A549 (cell line): ENCODE measurements around the gene LRRC4. TPM values are rescaled to one million over a fixed set of nuclear protein-coding genes. Genes with fewer than 3 reads are reported as not detected.

Experiments used
- ATAC-seq, 2 experiments: fragments of 200-7000 bp in 1 of 2; fragments of >200 bp in 1 of 2; cut with Nextera tagmentation in 1 of 2; cut with Tn5 transposase in 1 of 2; 3 replicates each; pipeline versions ENCODE4 v1.8.0 to v1.9.1; 2018 to 2020; ENCODE audit warnings: mild to moderate bottlenecking in 1 of 2, moderate library complexity in 1 of 2
- CTCF ChIA-PET: fragments of 300-600 bp; sonication (Branson Sonifier 250); formaldehyde crosslinking; extraction: SDS; loops from one replicate; lab custom pipeline; 2021; ENCODE audit warnings: antibody characterized with exemption, inconsistent platforms; lab: Yijun Ruan, JAX
- POLR2A ChIA-PET: fragments of 350-600 bp; formaldehyde crosslinking; extraction: SDS; loops from one replicate; lab custom pipeline; 2021; ENCODE audit warnings: antibody characterized with exemption, inconsistent platforms; lab: Yijun Ruan, JAX
- DNase-seq, 2 experiments: peaks; one replicate each; pipeline versions ENCODE4 v3.0.0 to v3.0.0-alpha.2; 2011 to 2016; ENCODE audit warnings: low read depth in 1 of 2, low spot score in 1 of 2
- FAIRE-seq: peaks from 2 replicates; lab custom pipeline; 2011; peaks lifted over from hg19 to GRCh38; lab: Jason Lieb, UNC
- H3K27ac ChIP-seq, 2 experiments: fragments of >200 bp; sonication (Bioruptor Twin); formaldehyde crosslinking; 3 replicates each; pipeline ENCODE4 v1.5.1; 2016 to 2017
- H3K4me1 ChIP-seq: fragments of >200 bp; sonication (Bioruptor Twin); formaldehyde crosslinking; 3 replicates; pipeline ENCODE4 v1.6.1; 2016
- H3K4me2 ChIP-seq: fragments of >200 bp; sonication (Bioruptor Twin); formaldehyde crosslinking; 3 replicates; pipeline ENCODE4 v1.6.1; 2016
- H3K4me3 ChIP-seq: fragments of >200 bp; sonication (Bioruptor Twin); formaldehyde crosslinking; 3 replicates; pipeline ENCODE4 v1.5.1; 2016
- H3K9me3 ChIP-seq: fragments of >200 bp; sonication (Bioruptor Twin); formaldehyde crosslinking; 3 replicates; pipeline ENCODE4 v1.6.1; 2016
- ATOH8 ChIP-seq: fragments of 250-450 bp; sonication (Bioruptor Pico); IDR thresholded peaks from 2 replicates; pipeline ENCODE4 v1.5.0; 2020; ENCODE audit warnings: low read depth, mild to moderate bottlenecking, moderate library complexity
- BCL3 ChIP-seq: fragments of >200 bp; sonication (Bioruptor Twin); formaldehyde crosslinking; IDR thresholded peaks from 3 replicates; pipeline ENCODE4 v1.6.1; 2016
- BHLHE40 ChIP-seq: IDR thresholded peaks from 2 replicates; pipeline ENCODE4 v1.6.1; 2012; ENCODE audit warnings: low read depth, low read length, inconsistent platforms
- CBX2 ChIP-seq: fragments of 200-600 bp; sonication (generic); IDR thresholded peaks from 2 replicates; pipeline ENCODE4 v1.6.1; 2016; ENCODE audit warnings: low read depth, mild to moderate bottlenecking, borderline replicate concordance
- CBX8 ChIP-seq: fragments of 200-600 bp; sonication (generic); IDR thresholded peaks from 2 replicates; pipeline ENCODE4 v1.6.1; 2016
- CHD2 ChIP-seq: fragments of 150-350 bp; IDR thresholded peaks from 2 replicates; pipeline ENCODE4 v1.6.1; 2014; ENCODE audit warnings: low read length; ENCODE audit not compliant: partially characterized antibody
- CTCF ChIP-seq: fragments of >200 bp; sonication (Bioruptor Twin); formaldehyde crosslinking; IDR thresholded peaks from 3 replicates; pipeline ENCODE4 v1.5.1; 2016
- EHF ChIP-seq: fragments of 250-450 bp; sonication (Bioruptor Pico); IDR thresholded peaks from 2 replicates; pipeline ENCODE4 v1.5.0; 2020; ENCODE audit warnings: mild to moderate bottlenecking
- EHMT2 ChIP-seq: fragments of 200-600 bp; sonication (generic); IDR thresholded peaks from 2 replicates; pipeline ENCODE4 v1.6.1; 2016; ENCODE audit warnings: antibody characterized with exemption, low read depth, mild to moderate bottlenecking, moderate library complexity
- ELK1 ChIP-seq: fragments of 150-350 bp; IDR thresholded peaks from 2 replicates; pipeline ENCODE4 v1.6.1; 2014; ENCODE audit warnings: low read depth, mild to moderate bottlenecking, low read length
- ESRRA ChIP-seq: fragments of 150-350 bp; IDR thresholded peaks from 2 replicates; pipeline ENCODE4 v1.6.1; 2014; ENCODE audit warnings: mild to moderate bottlenecking, low read length, borderline replicate concordance
- FOSB ChIP-seq: fragments of 250-450 bp; sonication (Bioruptor Pico); IDR thresholded peaks from 2 replicates; pipeline ENCODE4 v1.5.0; 2020; ENCODE audit warnings: mild to moderate bottlenecking, moderate library complexity
- FOXS1 ChIP-seq: fragments of 250-450 bp; sonication (Bioruptor Pico); IDR thresholded peaks from 2 replicates; pipeline ENCODE4 v1.5.0; 2020; ENCODE audit warnings: mild to moderate bottlenecking, moderate library complexity
- HEYL ChIP-seq: fragments of 250-450 bp; sonication (Bioruptor Pico); IDR thresholded peaks from 2 replicates; pipeline ENCODE4 v1.8.0; 2021; ENCODE audit warnings: mild to moderate bottlenecking, moderate library complexity
- HOXB13 ChIP-seq: fragments of 250-450 bp; sonication (Bioruptor Pico); IDR thresholded peaks from 2 replicates; pipeline ENCODE4 v1.5.0; 2020; ENCODE audit warnings: low read depth, mild to moderate bottlenecking, moderate library complexity
- JUN ChIP-seq, 2 experiments: fragments of >200 bp; sonication (Bioruptor Twin); formaldehyde crosslinking; IDR thresholded peaks; 2 replicates in 1 of 2; 3 replicates in 1 of 2; pipeline ENCODE4 v1.6.1; 2016 to 2017
- KDM1A ChIP-seq: fragments of 200-600 bp; sonication (generic); IDR thresholded peaks from 2 replicates; pipeline ENCODE4 v1.6.1; 2016; ENCODE audit warnings: low read depth, mild to moderate bottlenecking
- RAD21 ChIP-seq, 2 experiments: fragments of >200 bp in 1 of 2; sonication (Bioruptor Twin) in 1 of 2; formaldehyde crosslinking in 1 of 2; IDR thresholded peaks in 1 of 2; conservative IDR thresholded peaks in 1 of 2; 2 replicates in 1 of 2; 3 replicates in 1 of 2; pipeline ENCODE4 v1.6.1; 2012 to 2018; ENCODE audit warnings: inconsistent platforms in 1 of 2
- WGBS: methylation state at CpG from one replicate; pipeline ENCODE4 v1.1.6; 2017; ENCODE audit errors: missing lambda C conversion rate; 5-methylcytosine and 5-hydroxymethylcytosine counted together
- polyA plus RNA-seq, 4 experiments: library from polyadenylated mRNA; depleted of rRNA in 3 of 4; stranded (reverse); fragments of >200 nt; fragmentation: RNase III in 1 of 4; extraction: RNeasy Plus Mini Kit Qiagen cat#74134 plus additional on column Dnase treatment in 1 of 4; gene quantifications; 2 replicates in 3 of 4; 3 replicates in 1 of 4; pipeline ENCODE4 v1.2.3, GENCODE V29; 2011 to 2017
- TF ChIP-seq, protein P1 (sequence below): IDR thresholded peaks from 2 replicates; pipeline ENCODE4 v1.6.1; 2012

Gene LRRC4
- polyA plus RNA-seq, 2 of the 4 experiments (the other 2 are of a cell fraction), result not detected

DNA sequence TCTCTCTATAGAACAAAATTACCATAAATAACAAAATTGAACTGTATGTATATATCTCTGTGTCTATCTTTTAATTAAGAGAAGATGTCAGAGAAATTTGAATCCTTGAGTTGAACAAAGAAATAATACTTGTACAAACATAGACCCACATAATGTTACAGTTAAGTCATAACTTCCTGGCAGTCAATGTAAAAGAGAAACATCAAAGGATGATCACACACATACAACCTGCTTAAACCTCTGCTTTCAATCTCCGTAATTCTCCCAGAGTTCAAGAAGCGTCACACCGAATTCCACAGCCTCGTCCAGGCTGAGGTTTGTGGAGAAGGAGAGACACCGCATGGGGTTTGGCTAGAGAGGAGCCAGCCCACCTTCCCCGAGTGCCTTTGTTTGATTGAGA, 40.1 kb upstream of the LRRC4 start:
- Histone ChIP-seq H3K27ac (no peak overlapping the region), H3K4me2 (no peak overlapping the region), H3K4me1 (no peaks in the 10 kb centered on the region), H3K9me3 (no peaks in the 10 kb centered on the region), H3K4me3 (no peak overlapping the region)
- DNase-seq (no peak), FAIRE-seq (no peak), ATAC-seq (no peak)
- POLR2A ChIA-PET, result no interaction called here
- no peak for TF ChIP-seq ELK1
- no peak for TF ChIP-seq HOXB13 (CRISPR knock-in tag)
- TF ChIP-seq BHLHE40, result no peak
- no peak for TF ChIP-seq ATOH8
- no peak for TF ChIP-seq CBX8
- no peak for TF ChIP-seq CTCF
- no peak for TF ChIP-seq CHD2
- no peak for TF ChIP-seq FOSB (CRISPR knock-in tag)
- no peak for TF ChIP-seq CBX2
- CTCF ChIA-PET, result interaction anchor here (1.5 kb wide), 1 partner anchor 35 kb away, joined by 5 read pairs; no protein-coding TSS in a partner anchor
- WGBS, result 93% methylated on average over 6 of the region's 6 CpGs

GRCh38 chr7:128069373-128070364, 38.4 kb upstream of the LRRC4 start:
- Histone ChIP-seq H3K4me2 (no peak overlapping the region), H3K4me3 (no peak overlapping the region), H3K9me3 (no peaks in the 10 kb centered on the region), H3K4me1 (no peaks in the 10 kb centered on the region), H3K27ac (no peak overlapping the region)
- WGBS, result 96% methylated on average over 8 of the region's 8 CpGs
- TF ChIP-seq EHF (CRISPR knock-in tag) (no peak), JUN (IDR thresholded peaks at IDR 0.05) (no peak), FOXS1 (CRISPR knock-in tag) (no peak), CTCF (no peak), ATOH8 (no peak), BHLHE40 (no peak), RAD21 (conservative IDR thresholded peaks at IDR 0.05 in 1 of 2, IDR thresholded peaks at IDR 0.05 in 1 of 2) (no peak), EHMT2 (no peak), HEYL (CRISPR knock-in tag) (no peak), ESRRA (no peak), CBX8 (no peak), BCL3 (no peak), KDM1A (no peak)
- TF ChIP-seq, protein P1, sequence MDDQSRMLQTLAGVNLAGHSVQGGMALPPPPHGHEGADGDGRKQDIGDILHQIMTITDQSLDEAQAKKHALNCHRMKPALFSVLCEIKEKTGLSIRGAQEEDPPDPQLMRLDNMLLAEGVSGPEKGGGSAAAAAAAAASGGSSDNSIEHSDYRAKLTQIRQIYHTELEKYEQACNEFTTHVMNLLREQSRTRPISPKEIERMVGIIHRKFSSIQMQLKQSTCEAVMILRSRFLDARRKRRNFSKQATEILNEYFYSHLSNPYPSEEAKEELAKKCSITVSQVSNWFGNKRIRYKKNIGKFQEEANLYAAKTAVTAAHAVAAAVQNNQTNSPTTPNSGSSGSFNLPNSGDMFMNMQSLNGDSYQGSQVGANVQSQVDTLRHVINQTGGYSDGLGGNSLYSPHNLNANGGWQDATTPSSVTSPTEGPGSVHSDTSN, result no peak
- CTCF ChIA-PET, result no interaction called here
- no peak for ATAC-seq
- POLR2A ChIA-PET, result no interaction called here
- no peak for DNase-seq
- no peak for FAIRE-seq
